ENCODE data around the gene AFF2.

The AFF2 gene

DNA sequence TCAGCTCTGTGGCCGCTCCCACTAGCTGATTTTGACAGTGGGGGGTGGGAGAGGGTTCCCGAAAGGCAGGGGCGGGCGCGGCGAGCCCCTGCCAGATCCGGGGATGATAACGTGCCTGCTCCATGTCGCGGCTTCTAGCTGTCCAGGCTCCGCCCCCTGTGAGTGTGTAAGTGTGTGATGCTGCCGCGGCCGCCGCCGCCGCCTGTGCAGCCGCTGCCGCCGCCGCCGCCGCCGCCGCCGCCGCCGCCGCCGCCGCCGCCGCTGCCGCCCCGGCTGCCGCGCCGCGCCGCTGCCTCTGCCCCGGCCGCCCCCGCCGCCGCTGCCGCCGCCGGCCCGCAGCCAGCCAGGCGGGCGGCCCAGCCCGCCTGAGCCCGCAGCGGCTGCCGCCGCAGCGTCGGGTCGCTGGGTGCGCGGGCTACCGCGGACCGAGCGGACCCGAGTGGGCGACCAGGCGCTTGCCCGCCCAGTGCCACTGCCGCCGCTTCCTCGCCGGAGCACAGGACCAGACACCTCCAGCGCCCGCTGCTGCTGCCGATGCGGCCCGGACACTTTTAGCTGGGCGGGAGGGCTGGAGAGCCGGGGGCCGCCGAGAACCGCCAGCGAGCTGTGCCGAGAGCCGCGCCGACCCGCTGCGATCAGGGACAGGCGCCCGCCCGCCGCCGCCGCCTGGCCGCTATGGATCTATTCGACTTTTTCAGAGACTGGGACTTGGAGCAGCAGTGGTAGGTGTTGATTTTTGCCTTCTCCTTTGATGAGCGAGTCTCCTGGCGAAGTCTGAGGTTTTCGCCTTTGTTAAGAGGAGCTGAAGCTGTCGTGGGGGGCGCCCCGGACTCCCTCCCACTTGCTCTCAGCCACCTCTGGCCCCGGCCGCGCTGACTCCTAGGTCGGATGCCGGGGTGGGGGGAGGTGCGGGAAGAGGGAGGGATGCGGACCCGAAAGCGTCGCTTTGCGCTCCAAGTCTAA, at the start of gene AFF2:
AFF2 (plus strand) TSS at position 195 of the 963 bp plus-strand sequence; CDS start at position 676, 481 bp downstream.
- peak; percentile 29 to 50 for DNase-seq

- DNase-seq, result no peak
Measured at GRCh38 chrX:148457279-148457678, 43.1 kb upstream of the AFF2 start.

DNA sequence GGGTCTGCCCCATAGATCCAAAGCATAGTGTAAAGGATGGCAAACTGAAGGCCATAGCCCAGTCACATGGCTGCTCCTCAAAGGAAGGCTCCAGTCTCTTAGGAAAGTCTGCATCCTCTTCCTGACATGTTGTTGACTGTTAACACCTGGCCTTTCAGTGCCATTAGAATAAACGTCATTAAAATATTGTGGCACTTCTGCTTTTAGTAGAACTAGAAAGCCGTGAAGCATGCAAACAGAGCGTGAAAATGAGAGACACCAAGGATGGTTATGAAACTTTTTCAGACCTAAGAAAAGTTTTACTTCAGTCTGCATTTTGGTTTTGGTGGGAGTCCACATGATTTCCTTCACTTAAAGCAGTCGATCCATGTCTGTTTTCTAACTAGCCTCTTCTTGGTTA, 41.1 kb upstream of the AFF2 start:
- DNase-seq, result no peak

- DNase-seq, result no peak
Measured at GRCh38 chrX:148466292-148466691, 34.1 kb upstream of the AFF2 start.

DNA sequence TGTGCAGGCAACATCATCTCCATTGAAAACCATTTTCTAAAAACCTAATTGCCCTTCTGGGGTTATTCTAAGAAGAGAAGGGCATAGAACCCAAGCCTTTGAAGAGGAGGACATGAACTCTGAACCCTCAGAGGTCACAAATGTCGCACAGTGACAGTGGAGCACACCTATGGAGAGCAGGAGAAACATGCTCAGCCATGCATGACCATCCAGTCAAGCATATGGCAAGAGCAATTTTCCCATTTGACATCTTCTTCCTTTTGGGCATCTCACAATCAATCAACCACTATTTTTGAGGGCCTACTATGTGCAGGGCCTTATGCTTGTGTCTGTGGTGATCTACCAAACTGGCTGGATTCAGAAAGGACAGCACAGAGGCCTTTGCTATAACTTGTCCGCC, 30.1 kb upstream of the AFF2 start:
- no peak for DNase-seq

GRCh38 chrX:148474030-148474429, 26.4 kb upstream of the AFF2 start:
- no peak for DNase-seq

- no peak for DNase-seq
Measured at GRCh38 chrX:148492057-148492456, 8.4 kb upstream of the AFF2 start.

DNA sequence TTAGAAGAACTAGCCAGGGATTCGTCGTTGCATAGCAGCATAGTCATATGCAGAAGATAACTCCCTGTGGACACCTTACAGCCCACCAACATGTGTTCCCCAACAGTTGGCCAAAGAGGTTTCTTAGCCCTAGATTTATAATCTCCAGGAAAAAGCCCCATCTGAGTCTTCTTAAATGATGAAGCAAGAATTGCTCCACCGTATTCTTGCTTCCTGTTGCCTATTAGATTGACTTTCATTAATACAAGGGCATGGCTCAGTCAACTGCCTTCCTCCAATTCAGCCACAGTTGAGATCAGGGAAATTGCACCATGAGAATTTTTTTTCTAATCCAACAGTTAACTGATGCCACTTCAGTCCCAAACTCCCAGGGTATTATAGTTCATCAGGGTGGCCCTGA, 5.2 kb upstream of the AFF2 start:
- DNase-seq, result no peak

DNA sequence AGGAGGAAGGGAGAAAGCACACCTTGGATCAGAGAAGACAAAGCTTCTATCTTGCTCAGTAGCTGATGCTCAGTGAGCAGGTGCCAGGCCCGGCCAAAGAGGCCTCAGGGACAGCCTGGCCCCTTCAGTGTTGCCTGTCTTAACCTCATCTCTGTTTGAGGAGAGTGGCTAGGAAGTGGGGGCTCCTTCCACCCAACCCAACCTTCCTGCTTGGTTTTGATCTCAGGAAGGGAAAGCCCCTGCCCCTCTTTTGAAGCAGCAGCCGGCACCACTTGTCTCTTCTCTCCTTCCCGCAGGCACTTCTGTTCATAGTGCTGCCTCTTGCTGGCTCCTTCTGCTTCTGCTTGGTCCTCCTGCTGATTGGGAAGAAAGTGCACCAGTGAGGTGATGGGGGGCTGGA, 2.4 kb upstream of the AFF2 start:
- DNase-seq, result no peak

DNA sequence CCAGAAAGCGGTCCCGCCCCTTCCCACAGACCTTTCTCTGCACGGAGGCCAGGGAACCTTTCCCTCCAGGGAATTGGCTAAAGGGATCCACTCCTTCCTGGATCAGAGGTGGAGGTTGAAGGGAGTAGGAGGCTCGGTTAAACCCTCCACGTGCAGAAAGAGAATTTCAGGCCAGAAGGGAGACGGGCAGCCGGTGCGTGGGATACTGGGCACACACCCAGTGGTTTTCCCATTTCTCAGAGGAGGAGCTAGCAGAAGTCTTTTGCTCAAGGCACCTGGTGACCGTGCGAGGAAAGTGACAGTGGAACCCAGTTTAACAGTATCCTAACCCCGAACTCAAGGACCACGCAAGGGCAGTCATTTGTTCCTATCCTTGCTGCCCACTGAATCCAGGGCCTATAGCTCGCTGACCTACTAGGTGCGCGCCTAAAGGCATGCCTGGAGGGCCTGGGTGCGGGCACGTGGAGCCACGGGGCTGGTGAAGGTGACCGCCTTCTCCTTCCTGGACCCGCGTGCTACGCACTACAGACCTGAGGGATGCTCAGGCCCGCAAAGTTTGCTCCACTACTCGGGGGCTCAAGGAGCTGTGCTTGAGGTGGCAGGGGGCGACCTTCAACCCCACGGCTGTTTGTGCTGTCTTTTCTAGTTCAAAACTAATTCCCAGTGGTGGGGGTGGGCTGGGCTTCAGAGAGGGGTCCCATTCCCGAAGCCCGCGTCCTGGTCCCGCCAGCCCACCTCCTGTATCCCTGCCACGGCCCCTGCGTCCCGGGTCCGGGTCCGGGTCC, 587 bp upstream of the AFF2 start:
- DNase-seq, result no peak

GRCh38 chrX:148501386-148502066, 1.1 kb downstream of the AFF2 start:
- DNase-seq, result no peak

- no peak for DNase-seq
Measured at GRCh38 chrX:148504506-148504905, 4.1 kb downstream of the AFF2 start.

- DNase-seq, result no peak
Measured at GRCh38 chrX:148507418-148507817, 7.0 kb downstream of the AFF2 start.

DNA sequence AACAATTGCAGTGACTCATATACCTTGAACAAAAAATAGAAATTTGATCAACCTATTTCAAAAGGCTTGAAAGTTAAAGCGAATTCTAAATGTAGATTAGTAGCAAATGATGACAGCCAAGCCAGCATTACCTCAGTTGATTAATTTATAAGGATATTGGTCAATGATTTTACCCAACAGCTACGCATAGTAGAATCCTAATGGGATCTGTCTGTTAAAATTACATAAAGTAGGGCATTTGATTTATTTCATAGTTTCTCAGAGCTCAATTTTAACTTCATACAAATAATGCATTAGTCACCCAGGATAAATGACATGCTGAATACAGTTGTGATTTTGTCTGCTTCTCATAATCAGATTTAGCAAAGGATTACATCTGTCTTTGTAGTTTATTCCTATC, 12.0 kb downstream of the AFF2 start:
- no peak for DNase-seq

GRCh38 chrX:148513661-148514060, 13.2 kb downstream of the AFF2 start:
- no peak for DNase-seq

GRCh38 chrX:148517176-148517575, 16.8 kb downstream of the AFF2 start:
- no peak for DNase-seq

DNA sequence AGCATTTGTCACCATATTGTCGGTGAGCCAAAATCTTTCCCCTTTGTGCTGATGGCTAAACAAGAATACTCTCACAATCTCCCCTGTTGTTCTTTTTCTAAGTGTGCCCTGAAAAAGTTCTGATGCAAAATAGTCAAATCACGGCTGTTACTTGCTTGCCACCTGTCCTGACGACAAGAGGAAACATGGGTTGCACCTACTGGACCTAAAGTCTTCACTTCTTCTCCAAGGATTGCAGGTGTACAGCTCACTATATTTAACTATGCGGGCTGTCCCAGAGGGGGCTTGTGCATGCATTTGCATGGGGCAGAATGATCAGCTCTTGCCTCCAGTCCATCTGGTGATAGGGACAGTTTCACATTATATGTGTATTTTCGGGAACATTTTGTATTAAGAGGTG, 21.6 kb downstream of the AFF2 start:
- DNase-seq, result no peak

DNA sequence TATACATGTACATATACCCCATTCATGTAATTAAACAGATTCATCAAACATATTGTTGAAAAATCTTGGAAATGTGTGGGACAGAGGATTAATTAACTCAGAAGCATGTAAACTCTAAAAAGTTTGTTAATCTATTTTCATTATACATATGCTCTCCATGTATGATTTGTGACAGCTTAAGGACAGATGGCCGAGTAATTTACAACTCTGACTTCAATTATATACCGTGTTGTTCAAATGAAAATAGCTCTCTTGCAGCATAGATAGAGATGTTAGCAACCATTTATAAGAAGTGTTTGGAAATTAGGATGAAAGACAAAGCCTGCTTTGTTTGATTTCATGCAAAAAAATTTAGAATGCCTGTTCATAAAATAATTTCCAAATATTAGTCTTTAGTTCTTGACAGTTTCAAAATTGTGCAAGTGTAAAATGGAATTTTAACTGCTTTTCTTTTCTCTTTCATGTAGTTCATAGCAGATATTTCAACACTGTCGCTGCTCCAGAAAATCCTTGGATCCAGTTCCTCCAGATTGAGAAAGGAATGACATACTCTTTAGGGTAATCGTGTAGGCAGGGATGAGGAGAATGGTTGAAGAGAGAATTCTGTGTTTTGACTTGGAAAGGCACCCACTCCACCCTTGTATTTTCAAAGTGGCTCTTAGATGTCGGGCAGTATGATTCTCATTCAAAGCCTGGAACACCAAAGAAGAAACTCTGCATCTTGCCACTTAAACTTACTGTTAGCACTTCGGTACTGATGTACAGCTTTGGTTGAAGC, 23.1 kb downstream of the AFF2 start:
- no peak for DNase-seq

DNA sequence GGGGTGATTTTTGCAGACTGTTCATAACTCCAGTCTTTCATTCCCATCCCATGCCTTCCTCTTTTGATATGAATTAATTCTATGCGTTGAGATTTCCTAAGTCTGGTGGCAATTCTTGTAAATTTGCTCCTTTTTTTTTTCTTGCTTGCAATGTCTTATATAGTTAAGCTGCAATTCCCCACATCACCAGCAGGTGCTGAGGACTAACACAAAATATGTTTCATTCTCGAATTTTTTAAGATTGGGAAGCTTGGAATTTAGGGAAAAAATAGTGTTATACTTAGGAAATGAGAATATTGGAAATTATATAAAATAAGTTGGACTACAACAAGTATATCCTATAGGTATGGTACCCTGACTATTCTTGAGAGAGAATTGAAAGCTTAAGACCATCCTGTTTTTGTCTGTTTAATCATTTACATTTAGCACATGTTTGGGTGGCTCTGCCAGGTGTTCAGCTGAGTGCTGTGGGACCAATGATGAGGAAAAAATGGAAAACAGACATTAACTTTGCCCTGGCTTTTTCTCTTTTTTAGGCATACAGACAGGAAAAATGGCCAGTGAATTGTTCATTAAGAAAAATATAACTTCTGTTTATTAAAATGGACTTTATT, 30.2 kb downstream of the AFF2 start:
- DNase-seq, result no peak

GRCh38 chrX:148534291-148534690, 33.9 kb downstream of the AFF2 start:
- DNase-seq, result no peak

- DNase-seq, result no peak
Measured at GRCh38 chrX:148535639-148536038, 35.2 kb downstream of the AFF2 start.

GRCh38 chrX:148536961-148537360, 36.5 kb downstream of the AFF2 start:
- DNase-seq, result no peak

Measured in activated CD4-positive, alpha-beta T cell treated with anti-CD3 and anti-CD28 coated beads, Interleukin-2, amount 50 U/mL, for 4 hours (primary cell).